HG03095 (cell line): ENCODE measurements around the gene PIM1.
"Not testable (repeated sequence)": the region's sequence is repeated elsewhere in the genome, so short reads cannot be mapped to it uniquely, and the experiment has no call there.

Experiments used
- ATAC-seq: cut with Tn5 transposase; IDR thresholded peaks from one replicate; pipeline ENCODE4 v1.9.1; 2021; ENCODE audit warnings: moderate library complexity; ENCODE audit not compliant: unreplicated experiment

The PIM1 gene

GRCh38 chr6:37169496-37170272, at the start of gene PIM1:
Gene PIM1, plus strand, starts transcription at chr6:37170152. Its CDS starts 424 bp downstream, at chr6:37170576.
- peak; percentile 61 for ATAC-seq

- no peak for ATAC-seq
These were observed 48.4 kb upstream of the PIM1 start for GRCh38 chr6:37121556-37121955.

- ATAC-seq = no peak
These were observed 47.1 kb upstream of the PIM1 start for GRCh38 chr6:37122861-37123260.

GRCh38 chr6:37123957-37124729, 45.8 kb upstream of the PIM1 start:
- no peak for ATAC-seq

- ATAC-seq = no peak
These were observed 44.0 kb upstream of the PIM1 start for GRCh38 chr6:37125774-37126492.

- no peak for ATAC-seq
These were observed 43.4 kb upstream of the PIM1 start for GRCh38 chr6:37126493-37126958.

GRCh38 chr6:37126961-37127616, 42.9 kb upstream of the PIM1 start:
- no peak for ATAC-seq

- no peak for ATAC-seq
These were observed 41.7 kb upstream of the PIM1 start for GRCh38 chr6:37127961-37128862.

GRCh38 chr6:37128863-37129443, 41.0 kb upstream of the PIM1 start:
- ATAC-seq = not testable (repeated sequence)

- no peak for ATAC-seq
These were observed 40.4 kb upstream of the PIM1 start for GRCh38 chr6:37129566-37129965.

GRCh38 chr6:37130704-37131103, 39.2 kb upstream of the PIM1 start:
- ATAC-seq = no peak

GRCh38 chr6:37131104-37131959, 38.6 kb upstream of the PIM1 start:
- ATAC-seq = no peak

- no peak for ATAC-seq
These were observed 38.0 kb upstream of the PIM1 start for GRCh38 chr6:37131960-37132253.

- ATAC-seq = no peak
These were observed 35.9 kb upstream of the PIM1 start for GRCh38 chr6:37134036-37134395.

- ATAC-seq = no peak
These were observed 35.4 kb upstream of the PIM1 start for GRCh38 chr6:37134396-37135191.

- no peak for ATAC-seq
These were observed 33.9 kb upstream of the PIM1 start for GRCh38 chr6:37135835-37136694.

- ATAC-seq = no peak
These were observed 33.1 kb upstream of the PIM1 start for GRCh38 chr6:37136821-37137200.
